GM19239 (cell line): ENCODE data around the gene GRK4.
"Not testable (repeated sequence)": the region's sequence is repeated elsewhere in the genome, so short reads cannot be mapped to it uniquely, and the experiment has no call there.

Source experiments
- DNase-seq: peaks from one replicate; pipeline ENCODE4 v3.0.0; 2011; ENCODE audit warnings: low spot score; ENCODE audit not compliant: insufficient read length
- FAIRE-seq: peaks from 2 replicates; lab custom pipeline; 2011; peaks lifted over from hg19 to GRCh38; lab: Jason Lieb, UNC

Gene GRK4

DNA sequence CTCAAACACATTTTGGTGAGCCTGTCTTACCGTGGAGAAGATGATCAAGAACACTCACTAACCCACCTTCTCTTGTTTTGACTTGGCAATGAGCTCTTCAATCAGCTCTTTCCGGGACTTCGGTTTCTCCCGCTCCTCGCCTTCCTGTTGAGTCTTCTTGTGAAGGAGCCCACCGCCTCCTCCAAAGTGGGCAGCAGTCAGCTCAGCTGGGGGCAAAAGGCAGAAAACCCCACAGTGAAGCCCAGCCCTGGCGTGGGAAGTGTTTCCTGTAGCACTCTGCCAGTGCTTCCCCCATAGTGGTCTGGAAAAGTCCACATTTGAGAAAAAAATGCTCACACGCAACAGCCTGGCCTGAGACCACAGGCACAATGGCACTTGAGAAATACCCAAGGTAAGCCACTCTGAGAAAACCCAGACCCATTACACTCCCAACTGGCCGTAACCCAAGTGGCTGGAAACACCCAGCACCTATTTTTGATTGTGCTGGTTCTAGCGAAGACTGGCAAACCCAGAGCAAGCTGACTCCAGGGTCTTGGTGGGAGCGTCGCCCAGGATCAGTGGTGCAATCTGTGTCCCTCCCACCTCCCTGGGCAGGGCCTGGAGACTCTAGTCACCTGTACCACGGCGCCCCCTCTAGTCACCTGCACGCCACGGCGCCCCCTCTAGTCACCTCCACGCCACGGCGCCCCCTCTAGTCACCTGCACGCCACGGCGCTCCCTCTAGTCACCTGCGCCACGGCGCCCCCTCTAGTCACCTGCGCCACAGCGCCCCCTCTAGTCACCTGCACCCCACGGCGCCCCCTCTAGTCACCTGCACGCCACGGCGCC, 8.8 kb upstream of the GRK4 start:
- peak; percentile 70 for FAIRE-seq
- DNase-seq = no peak

DNA sequence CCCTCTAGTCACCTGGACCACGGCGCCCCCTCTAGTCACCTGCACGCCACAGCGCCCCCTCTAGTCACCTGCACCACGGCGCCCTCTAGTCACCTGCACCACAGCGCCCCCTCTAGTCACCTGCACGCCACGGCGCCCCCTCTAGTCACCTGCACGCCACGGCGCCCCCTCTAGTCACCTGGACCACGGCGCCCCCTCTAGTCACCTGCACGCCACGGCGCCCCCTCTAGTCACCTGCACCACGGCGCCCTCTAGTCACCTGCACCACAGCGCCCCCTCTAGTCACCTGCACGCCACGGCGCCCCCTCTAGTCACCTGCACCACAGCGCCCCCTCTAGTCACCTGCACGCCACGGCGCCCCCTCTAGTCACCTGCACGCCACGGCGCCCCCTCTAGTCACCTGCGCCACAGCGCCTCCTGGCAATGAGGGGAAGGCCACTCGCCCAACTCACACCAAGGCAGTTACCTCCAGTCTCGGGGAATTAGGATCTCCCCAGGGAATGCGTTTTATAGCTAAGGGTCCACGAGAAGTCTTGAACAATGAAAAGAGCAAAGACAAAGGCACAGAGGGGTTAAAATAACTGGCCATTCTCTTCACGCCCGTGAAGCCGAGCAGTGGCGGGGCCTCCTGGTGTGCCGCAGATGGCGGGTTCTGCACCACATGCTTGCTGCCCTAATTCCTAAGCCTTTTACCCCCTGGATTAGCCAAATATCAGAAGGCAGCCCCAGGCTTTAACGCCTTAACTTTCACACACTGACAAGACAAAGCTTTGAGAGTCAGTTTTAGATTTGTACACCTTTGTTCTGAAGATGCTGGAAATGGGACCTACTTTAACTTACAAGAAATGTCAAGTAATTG, 8.0 kb upstream of the GRK4 start:
- DNase-seq = not testable (repeated sequence)

GRCh38 chr4:2958446-2958845, 4.9 kb upstream of the GRK4 start:
- FAIRE-seq = no peak
- no peak for DNase-seq

More for the DNA sequence above, 8.0 kb upstream of the GRK4 start:
- not testable (repeated sequence) for FAIRE-seq

- DNase-seq, FAIRE-seq: not testable (repeated sequence)
Measured at GRCh38 chr4:2960450-2960849, 2.9 kb upstream of the GRK4 start.

DNA sequence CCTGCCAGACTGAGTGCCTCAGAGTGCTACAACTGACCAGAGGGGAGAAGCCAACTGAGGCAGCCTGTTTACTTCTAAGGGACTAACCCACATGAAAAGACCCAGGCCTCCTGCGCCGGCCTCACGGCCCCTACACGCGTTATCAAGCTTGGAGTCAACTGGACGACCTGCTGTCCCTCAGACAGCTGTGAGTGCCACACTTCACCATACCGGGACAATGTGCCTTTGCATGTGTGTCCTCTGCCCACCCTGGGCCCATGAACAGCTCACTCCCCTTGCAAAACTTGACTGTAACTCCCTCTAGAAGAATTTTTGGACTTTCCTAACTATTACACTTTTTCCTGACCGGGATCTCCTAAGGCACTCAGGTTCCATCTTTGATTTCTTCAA, 2.0 kb upstream of the GRK4 start:
- FAIRE-seq (no peak), DNase-seq (no peak)

DNA sequence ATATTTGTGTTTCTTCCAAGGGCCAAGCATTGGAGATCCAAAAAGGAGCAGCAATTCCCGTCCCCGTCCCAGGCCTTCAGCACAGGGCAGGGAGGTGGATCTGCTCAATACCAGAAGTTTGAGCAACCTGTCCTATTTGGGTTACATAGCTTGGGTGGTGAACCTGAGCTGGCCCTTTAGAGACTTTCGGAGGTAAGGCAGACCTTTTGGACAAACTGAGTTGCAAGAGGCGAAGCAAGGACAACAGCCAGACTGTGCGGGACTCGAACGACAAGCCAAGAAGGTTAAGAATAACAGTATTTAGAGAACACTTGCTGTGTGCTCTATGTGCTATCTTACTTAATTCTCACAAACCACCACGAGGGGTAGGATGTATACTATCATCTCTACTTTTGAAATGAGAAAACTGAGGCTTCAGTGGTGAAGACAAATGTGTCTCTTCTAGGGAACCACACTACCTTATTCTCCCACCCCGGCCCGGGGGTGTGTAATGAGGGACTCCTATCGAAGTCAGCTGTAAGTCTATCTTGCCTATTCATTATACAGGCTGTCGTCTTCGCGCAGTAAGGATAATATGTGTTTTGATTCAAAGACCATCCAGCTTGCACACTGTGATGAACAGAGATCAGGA, 1.4 kb upstream of the GRK4 start:
- DNase-seq (no peak), FAIRE-seq (peak; percentile 89)

DNA sequence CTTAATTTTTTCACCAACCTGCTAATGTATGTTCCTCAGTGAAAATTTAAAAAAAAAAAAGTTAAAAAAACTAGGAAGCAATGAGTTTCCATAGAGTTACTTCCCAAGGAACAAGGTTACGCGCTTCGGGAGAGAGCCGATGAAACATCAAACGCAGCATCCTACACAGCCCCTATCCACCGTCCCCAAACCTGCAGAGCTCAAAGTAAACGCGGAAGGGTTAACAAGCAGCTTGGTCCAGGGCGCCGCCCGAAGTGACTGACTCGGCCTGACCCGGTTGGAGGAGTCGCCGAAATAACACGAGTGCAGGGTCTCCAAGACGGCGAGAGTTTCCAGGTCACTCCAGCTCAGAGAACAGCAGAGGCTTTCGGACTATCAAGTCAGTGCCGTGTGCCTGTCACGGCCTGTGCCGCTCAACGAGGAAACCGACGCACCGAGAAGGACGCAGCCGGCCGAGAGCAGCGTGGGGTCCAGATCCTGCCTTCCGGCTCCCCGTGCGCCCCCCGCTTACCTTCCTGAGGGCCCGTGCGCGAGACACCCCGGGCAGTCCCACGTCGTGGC, 677 bp upstream of the GRK4 start:
- DNase-seq = no peak
- no peak for FAIRE-seq

DNA sequence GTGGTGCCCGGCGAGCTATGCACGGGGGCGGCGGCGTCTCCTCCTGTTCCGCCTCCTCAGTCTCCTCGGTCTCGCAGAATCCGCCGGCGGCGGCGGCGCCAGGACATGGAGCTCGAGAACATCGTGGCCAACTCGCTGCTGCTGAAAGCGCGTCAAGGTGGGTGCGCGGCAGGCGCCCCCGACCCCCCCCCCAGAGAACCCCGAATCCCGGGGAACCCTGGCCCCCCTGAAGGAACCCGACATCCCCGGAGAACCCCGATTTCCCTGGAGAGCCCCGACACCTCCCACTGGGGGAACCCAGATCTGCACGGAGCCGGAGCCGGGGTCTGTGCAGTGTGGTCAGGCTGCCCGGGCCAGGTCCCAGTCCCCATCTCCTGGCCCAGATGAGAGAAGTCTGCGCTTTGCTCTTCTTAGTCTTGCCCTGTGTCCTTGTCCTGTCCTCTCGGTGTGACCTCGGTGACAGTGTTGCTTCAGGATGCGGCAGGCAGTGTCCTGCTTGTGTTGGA, 648 bp downstream of the GRK4 start:
- no peak for DNase-seq

GRCh38 chr4:2964706-2965258, 1.4 kb downstream of the GRK4 start:
- DNase-seq (no peak), FAIRE-seq (peak; percentile 53)

More for the DNA sequence above, 648 bp downstream of the GRK4 start:
- FAIRE-seq = peak; percentile 61

DNA sequence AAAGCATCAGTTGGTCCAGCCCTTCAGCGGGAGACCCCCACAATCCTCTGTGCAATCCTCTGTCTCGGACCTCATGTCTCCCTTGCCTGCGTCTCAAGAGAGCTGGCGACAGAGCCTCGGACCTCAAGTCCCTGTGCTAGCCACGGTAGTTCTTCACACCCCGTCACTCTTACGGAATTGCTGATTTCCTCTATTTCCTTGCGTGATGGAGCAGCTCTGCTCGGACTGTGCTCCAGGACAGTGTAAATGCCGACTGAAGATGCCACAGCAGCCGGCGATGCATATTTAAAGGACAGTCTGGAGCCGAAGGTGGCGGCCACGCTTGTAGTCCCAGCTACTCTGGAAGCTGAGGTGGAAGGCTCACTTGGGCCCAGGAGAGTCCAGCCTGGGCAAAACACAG, 1.9 kb downstream of the GRK4 start:
- FAIRE-seq (no peak), DNase-seq (no peak)

DNA sequence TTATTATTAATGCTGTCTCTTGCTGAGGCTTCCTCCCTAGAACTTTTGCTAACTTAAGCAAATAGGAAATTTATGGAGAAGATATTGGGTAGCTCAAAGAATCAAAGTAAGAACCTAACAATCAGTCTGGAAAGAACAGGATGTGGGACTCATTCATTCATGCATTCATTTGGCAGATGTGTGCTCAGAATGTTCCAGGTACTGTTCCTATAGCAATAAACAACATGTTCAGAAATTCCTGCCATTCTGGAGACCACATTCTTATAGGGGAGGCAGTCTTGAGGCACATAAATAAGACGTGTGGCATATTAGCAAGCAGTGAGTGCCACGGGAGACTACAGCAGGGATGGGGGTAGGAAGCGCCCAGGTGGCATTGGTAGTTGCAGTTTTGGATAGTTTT, 5.0 kb downstream of the GRK4 start:
- no peak for DNase-seq
- no peak for FAIRE-seq

- no peak for DNase-seq
- FAIRE-seq = no peak
Measured at GRCh38 chr4:2971275-2971674, 7.9 kb downstream of the GRK4 start.

DNA sequence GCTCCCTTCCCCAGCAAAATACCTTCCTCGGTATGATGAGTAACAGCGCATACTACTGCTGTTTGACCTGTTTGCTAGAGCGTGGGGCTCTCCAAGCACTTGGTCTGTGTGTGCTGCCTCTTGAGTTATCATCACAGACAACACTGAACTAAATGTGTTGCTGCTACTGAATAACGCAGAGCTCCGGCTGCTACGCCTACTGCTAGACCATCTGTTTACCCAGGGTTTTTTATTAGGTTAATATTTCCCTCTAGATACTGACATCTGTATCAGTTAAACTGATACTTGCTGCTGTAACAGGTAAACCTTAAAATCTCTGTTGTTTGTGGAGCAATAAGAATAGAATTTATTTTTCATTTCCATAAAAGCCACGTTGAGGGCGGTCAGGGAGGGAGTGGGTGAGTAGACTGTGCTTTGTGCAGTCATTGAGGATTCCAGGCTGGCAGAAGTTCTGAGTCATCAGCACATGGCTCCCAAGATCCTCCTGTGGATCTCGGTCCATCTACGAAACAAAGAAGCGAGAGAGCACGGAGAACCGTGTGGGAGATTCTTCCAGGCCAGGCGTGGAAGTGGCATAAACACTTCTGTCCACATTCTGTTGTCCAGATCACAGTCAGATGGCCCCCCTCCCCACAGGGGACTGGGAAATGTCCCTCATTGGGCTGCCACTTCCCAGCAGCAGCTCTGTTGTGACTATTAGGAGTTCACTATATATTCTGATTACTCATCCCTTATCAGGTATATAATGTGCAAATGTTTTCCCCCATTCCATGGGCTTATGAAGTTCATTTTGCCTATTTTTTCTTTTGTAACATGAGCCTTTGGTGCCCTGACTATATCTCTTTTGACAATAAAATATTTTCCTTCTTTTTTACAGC, 14.1 kb downstream of the GRK4 start:
- DNase-seq (no peak), FAIRE-seq (no peak)

DNA sequence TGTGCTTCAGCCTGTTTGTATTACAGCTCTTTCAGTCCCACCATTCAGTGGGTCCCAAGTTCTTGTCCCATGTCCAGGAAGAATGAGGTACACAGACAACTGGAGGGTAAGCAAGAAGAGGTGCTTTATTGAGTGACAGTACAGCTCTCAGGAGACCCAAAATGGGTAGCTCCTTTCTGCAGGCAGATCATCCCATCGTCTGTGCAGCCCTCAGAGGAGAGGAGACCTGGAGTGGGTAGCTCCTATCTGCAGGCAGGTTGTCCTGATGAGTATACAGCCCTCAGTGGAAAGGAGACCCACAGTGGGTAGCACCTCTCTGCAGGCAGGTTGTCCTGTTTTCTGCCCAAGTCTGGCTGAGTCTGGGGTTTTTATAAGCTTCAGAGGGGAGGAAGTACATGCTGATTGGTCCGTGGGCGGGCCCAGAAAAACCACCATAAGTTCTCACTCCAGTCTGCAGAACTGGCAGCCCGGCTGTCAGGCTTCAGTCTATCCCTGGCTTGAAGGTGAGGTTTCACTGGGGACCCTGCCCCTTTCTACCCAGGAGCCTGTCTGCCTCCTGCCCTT, 18.0 kb downstream of the GRK4 start:
- no peak for DNase-seq
- no peak for FAIRE-seq

GRCh38 chr4:2982012-2982411, 18.6 kb downstream of the GRK4 start:
- FAIRE-seq (no peak), DNase-seq (no peak)

- not testable (repeated sequence) for FAIRE-seq
Measured at GRCh38 chr4:2983715-2984114, 20.3 kb downstream of the GRK4 start.

GRCh38 chr4:2991243-2991642, 27.9 kb downstream of the GRK4 start:
- DNase-seq (no peak), FAIRE-seq (no peak)

More at GRCh38 chr4:2983715-2984114, 20.3 kb downstream of the GRK4 start:
- DNase-seq = not testable (repeated sequence)

DNA sequence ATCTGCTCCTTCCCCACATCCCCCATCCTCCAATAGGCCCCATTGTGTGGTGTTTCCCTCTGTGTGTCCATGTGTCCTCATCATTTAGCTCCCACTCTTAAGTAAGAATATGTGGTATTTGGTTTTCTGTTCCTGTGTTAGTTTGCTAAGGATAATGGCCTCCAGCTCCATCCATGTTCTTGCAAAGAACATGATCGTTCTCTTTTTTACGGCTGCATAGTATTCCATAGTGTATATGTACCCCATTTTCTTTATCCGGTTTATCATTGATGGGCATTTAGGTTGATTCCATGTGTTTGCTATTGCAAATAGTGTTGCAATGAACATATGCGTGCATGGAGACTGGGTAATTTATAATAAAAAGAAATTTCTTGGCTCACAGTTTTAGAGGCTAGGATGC, 31.5 kb downstream of the GRK4 start:
- DNase-seq = no peak
- no peak for FAIRE-seq
